Measurements from ENCODE around the gene NRP2. TPM values are rescaled to one million over a fixed set of nuclear protein-coding genes. Genes with fewer than 3 reads are reported as not detected.

The NRP2 gene
- total RNA-seq, 1 donor from 2014 or later = 5.1 TPM

DNA sequence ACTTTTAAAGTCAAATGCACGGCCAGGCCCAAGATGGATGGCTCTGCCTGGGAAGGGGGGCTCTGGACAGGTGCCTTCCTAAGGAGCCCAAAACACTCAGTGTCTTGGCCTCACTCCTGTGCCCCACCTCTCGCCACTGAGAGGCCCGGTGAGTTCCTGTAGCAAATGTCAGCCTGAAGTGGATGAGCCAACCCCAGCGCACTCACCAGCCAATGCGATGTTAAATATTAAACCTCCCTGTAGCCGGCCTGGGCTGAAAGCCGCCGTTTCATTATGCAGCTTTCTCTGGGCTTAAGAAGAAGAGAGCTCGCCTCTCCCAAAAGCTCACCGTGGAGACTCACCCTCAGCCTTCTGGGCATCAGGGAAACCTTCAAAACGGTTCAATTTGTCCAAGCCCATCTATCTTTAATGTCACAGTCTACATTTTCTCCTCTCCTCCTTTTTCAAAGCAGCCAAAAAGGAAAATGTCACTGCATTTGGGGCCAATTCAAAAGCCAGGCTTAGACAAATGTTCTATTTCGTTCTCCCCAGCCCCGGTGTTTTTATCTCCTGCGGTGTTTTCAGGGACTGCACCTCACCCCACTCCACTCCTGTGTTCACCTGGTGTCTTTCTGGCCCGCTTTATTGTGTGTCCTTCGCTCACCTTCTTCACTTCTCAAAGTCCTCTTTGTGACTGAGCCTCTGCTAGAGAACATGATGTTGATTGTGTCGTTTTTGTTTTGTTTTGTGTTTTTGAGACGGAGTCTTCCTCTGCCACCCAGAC lies 124.0 kb downstream of the NRP2 start:
- DNase-seq (no peak), ATAC-seq (ENCODE audit: poor library complexity) (no peak)
- intact Hi-C loops (cut with DNase I) = no loop called here

DNA sequence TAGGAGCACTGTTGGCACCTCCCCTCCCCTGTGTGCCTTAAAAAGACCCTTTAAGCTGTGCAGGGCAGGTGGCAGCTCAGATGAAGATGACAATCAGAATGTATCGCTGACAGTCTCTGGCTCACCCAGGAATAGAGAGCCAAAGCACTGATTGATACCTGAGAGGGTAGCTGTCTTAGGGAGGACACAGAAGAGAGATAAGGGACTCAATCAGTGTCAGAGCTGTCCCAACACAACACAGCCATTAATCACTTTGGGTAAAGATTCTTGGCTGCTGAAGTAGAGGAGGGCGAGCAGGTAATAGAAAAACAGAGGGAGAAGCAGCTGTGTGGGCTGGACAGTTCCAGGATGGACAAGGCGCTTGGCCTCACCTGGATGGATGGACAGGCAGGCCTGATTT lies 124.9 kb downstream of the NRP2 start:
- DNase-seq (no peak), ATAC-seq (ENCODE audit: poor library complexity) (no peak)
- intact Hi-C loops (cut with DNase I) = no loop called here

DNA sequence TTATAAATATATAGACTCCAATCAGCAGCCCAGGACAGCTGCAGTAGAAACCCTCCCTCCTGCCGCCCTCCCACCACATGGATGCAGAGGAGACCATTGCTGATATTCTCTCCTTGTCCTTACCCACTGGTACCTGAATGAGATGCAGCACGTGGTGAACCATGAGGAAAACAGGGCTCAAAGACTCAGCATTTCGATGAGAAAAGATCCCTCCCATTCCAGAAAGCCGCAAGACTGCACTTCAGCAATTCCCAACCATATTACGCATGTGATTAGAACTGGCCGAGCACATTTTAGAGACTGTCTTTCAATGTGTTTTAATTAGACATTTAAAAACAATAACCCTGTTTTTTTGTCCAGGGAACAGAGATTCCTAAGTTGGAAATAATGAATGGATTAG lies 125.5 kb downstream of the NRP2 start:
- intact Hi-C loops (cut with DNase I) = no loop called here
- no peak for ATAC-seq (ENCODE audit: poor library complexity)

DNA sequence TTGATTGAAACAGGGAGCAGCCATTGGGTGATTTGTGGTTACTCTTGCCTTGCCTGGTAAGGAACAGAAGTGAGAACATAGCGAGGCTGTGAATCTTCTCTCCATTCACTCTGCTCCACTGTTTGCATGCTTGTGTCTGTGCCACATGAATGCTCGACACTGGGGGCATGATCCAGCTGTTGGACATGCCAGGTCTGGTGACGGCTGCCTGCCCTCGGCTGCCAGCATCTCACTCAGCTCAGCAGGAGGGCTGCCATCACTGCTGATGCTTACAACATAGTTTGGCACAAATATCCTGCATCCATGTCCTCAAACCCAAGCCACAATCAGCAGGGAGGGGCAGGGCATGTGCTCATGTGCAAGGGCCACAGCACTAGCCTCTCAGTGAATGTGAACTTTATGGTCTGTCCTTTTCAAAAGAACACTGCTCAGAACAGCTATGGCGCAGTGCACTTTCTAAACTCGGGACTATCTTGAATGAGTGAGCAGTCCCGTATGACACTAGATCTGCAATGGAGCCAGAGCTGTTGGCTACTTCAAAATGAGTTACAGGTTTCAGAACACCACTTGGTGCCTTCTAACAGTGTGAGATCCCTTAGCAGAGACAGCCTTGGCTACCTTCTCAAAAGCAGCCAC lies 126.3 kb downstream of the NRP2 start:
- intact Hi-C loops (cut with DNase I) = no loop called here
- ATAC-seq (ENCODE audit: poor library complexity) (peak; percentile 91), DNase-seq (peak; percentile 62)

More for the DNA sequence above, 125.5 kb downstream of the NRP2 start:
- DNase-seq = no peak

DNA sequence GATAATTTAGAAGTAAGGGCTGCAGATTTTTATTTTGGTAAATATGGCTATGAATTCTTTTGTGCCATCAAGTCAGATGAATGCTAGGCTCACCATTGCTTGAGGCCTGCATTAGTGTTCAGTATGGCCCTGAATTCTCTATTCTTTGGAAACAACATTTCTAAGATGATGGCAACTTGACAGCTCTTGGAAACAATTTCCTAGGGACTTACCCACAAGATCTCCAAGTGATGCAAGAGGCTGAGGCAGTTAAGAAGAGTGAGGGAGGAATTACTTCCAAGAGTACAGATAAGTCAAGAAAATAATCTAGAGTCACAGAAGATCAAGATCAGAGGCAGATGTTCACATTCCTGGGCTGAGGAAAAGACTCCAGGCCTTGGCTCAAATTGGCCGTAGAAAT lies 129.1 kb downstream of the NRP2 start:
- intact Hi-C loops (cut with DNase I) = no loop called here
- no peak for ATAC-seq (ENCODE audit: poor library complexity)
- DNase-seq = no peak

DNA sequence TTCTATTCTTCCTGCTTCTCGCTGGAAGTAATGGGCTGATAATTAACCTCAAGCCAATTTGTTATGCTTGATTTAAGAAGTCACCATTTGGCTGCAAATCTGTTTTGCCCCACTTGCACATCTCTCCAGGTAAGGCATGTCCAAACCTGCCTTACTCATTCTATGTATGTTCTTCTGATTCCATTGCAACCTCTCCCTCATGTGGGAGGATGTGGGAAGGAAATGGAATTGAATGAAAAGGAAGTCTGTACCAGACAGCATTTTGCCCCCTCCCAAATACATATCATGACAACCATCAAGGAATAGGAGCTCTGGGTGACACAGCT lies 131.7 kb downstream of the NRP2 start:
- ATAC-seq (ENCODE audit: poor library complexity) = no peak
- no peak for DNase-seq
- intact Hi-C loops (cut with DNase I) = no loop called here

DNA sequence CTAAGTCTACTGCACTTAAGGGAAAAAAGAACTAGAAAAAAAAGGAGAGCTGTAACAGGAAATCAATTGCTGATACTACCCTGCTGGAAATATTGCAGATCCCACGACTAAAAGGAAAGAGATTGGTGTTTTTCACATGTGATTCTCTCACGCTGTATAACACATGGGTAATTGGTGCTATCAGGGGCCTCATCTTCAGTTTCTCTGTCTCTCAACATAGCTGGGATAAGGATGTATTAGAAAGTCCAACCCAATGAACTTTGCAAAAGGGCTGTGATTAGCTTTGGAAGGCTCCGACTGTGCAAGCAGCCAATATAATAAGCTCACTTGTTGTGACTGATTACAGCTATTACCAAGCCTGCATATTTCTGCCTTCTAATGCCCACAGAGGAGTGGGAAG lies 133.4 kb downstream of the NRP2 start:
- DNase-seq (no peak), ATAC-seq (ENCODE audit: poor library complexity) (no peak)
- intact Hi-C loops (cut with DNase I) = no loop called here

DNA sequence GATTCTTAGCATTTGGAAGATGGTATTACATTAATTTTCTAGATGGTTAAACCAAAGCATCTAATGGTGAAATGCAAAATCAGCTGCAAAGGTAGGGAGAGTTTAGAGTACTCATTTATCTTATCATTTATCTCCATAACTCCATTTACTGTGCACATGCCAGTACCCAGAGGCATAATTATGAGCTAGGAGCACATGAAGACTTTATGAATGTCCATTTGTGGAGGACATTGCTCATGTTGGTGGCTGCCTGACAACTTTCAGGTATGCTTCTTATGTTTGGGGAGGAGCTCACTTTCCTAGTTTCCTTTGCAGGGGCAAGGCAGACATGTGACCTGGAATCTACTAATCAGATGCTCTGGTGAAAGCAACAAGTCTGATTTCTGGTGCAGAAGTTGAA lies 134.0 kb downstream of the NRP2 start:
- DNase-seq (no peak), ATAC-seq (ENCODE audit: poor library complexity) (no peak)
- intact Hi-C loops (cut with DNase I) = no loop called here

DNA sequence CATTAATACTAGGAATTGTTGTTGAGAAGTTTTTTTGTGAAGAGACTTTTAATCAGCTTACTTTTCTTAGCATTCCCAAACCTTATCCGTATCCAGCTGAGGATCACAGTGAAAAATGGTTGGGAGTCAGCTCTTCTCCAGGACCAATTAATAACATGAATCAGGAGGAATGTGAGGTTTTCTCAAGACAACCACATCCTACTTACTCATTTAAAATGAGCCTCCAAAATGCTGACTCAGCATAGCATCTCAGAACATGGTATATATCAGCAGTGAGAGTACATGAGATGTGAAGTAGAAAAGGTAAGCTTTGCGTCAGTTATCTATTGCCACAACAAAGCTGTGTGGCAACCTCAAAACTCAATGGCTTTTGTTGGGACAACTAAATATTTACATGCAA lies 140.3 kb downstream of the NRP2 start:
- no peak for ATAC-seq (ENCODE audit: poor library complexity)
- no peak for DNase-seq
- intact Hi-C loops (cut with DNase I) = no loop called here

DNA sequence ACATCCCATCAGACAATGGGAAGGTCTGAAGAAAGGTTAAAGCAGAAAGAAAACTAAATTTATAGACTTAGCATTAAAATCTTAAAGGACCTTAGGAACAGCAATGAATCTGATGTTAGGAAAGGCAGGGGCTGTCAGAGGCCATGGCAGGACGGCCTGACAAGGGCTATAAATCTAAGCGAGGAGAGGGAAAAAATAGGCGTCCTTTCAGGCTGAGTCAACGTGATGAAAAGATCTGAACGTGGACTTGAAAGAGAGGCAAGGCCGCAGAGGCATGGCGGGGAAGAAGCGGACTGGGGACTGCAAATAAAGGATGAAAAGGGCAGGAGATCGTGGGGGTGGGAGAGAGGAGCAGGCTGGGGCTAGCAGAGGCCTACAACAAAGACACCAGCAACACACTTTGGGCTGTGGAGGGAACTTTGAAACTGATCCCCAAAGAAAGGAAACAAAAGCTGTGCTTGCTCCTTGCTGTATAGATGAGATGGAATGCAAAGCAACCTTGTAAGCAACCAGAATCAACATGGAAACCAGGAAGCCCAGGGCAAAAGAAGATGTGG lies 145.6 kb downstream of the NRP2 start:
- ATAC-seq (ENCODE audit: poor library complexity) (no peak), DNase-seq (no peak)
- intact Hi-C loops (cut with DNase I) = no loop called here

DNA sequence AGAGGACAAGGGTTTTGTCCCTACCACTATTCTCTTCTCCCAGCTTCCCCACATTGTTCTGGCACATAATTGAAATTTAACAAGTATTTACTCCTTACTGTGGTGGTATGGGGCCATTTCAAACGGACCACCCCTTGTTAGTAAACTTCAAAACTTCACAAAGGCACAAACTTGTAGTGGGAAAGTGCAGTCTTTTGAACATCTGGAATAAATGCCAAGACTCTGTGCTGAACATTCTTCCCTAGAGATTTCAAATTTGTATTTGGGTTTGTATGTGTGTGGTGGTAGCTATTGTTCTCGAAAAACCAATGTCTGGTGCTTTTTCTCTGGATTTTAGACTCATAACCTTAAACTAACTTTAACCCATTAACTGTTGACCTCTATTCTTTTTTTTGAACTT lies 151.6 kb downstream of the NRP2 start:
- intact Hi-C loops (cut with DNase I) = no loop called here
- DNase-seq (no peak), ATAC-seq (ENCODE audit: poor library complexity) (no peak)

DNA sequence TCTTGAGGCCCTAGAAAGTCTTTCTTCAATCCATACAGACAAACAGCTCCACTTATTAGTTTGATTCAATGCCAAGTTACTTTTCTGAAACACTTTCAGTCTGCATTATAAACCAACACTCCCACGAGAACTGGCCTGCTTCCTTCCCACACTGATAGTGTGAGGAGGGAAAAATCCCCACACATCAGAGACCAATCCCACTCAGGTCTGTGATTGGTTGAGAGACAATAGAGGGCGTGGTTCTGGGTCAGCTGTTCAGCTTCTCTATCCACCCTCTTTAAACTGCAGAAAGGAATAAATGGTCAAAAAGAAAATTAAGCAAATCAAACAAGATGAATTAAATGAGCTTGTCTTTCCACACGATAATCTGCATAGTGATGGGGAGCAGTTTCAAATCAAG lies 152.5 kb downstream of the NRP2 start:
- DNase-seq = no peak
- no peak for ATAC-seq (ENCODE audit: poor library complexity)
- intact Hi-C loops (cut with DNase I) = no loop called here

DNA sequence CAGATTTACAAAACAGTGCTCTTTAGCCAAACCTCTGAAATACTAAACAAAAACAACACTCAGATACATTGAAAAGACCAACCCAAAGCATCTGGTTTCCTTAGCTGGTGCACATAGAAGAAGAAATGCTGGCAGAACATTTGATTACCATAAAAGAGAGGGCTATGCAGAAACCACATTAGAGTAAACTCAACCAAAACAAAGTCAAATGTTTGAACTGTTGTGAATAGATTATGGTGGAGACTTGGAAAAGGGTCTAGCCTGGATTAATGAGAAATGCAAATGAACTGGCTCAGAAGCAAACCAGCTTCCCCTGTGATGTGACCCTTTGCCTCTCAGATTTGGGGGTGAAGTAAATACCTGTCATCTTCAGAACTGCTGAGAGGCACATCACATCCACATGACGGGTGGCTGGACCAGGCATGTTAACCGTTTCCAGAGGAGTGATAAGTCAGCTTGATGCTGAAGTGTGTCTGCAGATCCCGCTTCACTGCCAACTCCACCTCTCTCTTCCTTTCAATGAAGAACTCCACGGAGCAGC lies 153.0 kb downstream of the NRP2 start:
- ATAC-seq (ENCODE audit: poor library complexity) = peak; percentile 51
- intact Hi-C loops (cut with DNase I) = no loop called here
- DNase-seq = no peak

DNA sequence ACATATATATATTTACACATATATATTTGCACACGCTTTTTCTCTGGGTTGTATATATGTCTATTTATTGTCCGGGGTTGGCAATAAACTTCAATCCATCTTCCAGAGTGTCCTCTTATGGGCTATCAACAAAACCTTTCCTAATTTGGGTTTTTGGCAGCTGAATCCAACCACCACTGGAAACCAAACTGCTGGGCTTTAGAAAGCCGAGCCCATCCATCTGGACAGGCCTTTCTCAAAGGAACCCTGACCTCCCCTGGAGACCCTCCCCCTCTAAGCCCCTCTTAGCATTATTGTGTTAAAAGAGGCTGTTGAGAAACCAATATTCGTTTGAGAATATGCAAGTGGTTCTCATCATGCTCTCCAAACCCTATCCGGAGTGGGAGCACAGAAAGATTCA lies 153.6 kb downstream of the NRP2 start:
- DNase-seq (no peak), ATAC-seq (ENCODE audit: poor library complexity) (no peak)
- intact Hi-C loops (cut with DNase I) = no loop called here

DNA sequence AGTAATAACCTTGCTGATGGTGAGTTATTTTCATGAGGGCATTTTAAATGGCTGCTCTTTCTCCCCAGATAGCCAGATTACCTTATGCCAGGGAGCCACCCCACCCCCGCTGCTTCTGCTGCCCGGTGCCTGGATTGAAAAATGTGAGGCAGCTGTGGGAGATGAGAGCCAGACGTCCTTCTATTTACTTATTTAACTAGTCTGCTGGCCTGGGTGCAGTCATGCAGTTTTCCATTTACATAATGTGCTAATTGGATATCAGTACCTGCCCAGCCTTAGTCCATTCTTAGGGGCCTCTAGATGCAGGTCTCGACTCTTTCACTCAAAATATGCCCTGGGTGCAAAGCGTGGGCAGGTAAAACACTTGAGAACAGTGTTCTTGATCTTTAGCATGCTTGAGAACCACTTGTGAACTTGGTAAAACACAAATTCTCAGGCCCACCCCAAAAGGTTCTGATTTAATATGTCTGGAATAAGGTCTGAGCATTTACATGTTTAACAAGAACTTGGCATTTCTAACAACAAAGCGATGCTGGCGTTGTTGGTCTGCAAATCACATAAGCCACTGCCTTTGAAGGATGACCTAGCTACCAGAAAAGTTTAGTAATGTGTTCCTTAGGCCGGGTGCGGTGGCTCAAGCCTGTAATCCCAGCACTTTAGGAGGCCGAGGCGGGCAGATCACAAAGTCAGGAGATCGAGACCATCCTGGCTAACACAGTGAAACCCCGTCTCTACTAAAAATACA lies 154.3 kb downstream of the NRP2 start:
- intact Hi-C loops (cut with DNase I) = no loop called here
- DNase-seq = no peak
- peak; percentile 38 for ATAC-seq (ENCODE audit: poor library complexity)

DNA sequence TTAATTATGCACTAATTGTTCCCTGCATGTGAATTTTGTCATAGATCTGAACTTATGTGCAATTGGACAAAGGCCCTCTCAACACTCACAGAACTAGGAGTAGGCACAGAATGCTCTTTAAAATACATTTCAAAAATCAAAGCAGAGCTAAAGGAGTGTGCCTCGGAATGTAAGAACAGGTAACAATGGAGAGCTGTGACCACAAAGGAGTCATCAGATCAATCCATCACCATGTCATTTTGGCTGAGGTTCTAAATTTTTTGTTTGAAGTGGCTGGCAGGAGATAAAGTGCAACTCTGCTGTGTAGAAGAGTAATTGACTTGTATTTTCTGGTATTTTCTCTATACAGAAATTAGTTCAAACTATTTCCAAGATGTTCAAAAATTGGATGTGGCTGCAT lies 155.4 kb downstream of the NRP2 start:
- ATAC-seq (ENCODE audit: poor library complexity) = no peak
- no peak for DNase-seq
- intact Hi-C loops (cut with DNase I) = no loop called here

DNA sequence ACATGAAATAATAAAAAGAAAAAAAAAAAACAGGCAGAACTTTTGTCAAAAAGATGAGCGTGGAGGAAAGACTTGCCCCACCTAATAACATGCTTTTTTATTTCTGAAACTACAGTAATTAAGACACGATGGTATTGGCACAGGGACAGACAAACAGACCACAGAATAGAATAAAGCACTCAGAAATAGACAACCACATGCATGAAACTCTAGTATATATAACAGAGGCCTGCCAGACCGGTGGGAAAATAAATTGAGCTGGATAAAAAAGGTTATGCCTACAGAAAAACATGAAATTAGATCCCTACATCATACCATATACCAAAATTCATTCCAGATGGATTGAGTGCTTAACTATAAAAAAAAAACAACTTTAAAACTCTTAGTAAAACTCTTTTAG lies 163.1 kb downstream of the NRP2 start:
- intact Hi-C loops (cut with DNase I) = no loop called here
- DNase-seq (no peak), ATAC-seq (ENCODE audit: poor library complexity) (no peak)

Measured in Right ventricle myocardium superior (tissue), 1 donor.